NT2/D1 (cell line): ENCODE data around the gene MKS1.

Source experiments
- YY1 ChIP-seq: IDR thresholded peaks from 2 replicates; pipeline ENCODE4 v1.6.1; 2011; ENCODE audit not compliant: insufficient read length, insufficient read depth
- ZNF274 ChIP-seq: IDR thresholded peaks from 2 replicates; pipeline ENCODE4 v1.6.1; 2011; ENCODE audit warnings: mild to moderate bottlenecking, low read depth, low read length

- TF ChIP-seq YY1 = no peak
- no peak for TF ChIP-seq ZNF274
Measured at GRCh38 chr17:58187675-58188074, 31.4 kb downstream of the MKS1 start.
